GM18498 (cell line): ENCODE data around the gene SCP2D1.

Experiments used
- ATAC-seq: cut with Tn5 transposase; IDR thresholded peaks from one replicate; pipeline ENCODE4 v1.9.1; 2021; ENCODE audit warnings: mild to moderate bottlenecking, moderate library complexity; ENCODE audit not compliant: unreplicated experiment

The SCP2D1 gene

GRCh38 chr20:18811904-18812303 lies 1.7 kb upstream of the SCP2D1 start:
- no peak for ATAC-seq

GRCh38 chr20:18815194-18815942 lies 1.8 kb downstream of the SCP2D1 start:
- no peak for ATAC-seq

- no peak for ATAC-seq
Observed at GRCh38 chr20:18822832-18823231, 9.2 kb downstream of the SCP2D1 start.

- no peak for ATAC-seq
Observed at GRCh38 chr20:18831830-18832499, 18.4 kb downstream of the SCP2D1 start.

- ATAC-seq = no peak
Observed at GRCh38 chr20:18832546-18833200, 19.1 kb downstream of the SCP2D1 start.

GRCh38 chr20:18835466-18836256 lies 22.1 kb downstream of the SCP2D1 start:
- ATAC-seq = no peak

GRCh38 chr20:18837718-18838117 lies 24.1 kb downstream of the SCP2D1 start:
- ATAC-seq = no peak

- no peak for ATAC-seq
Observed at GRCh38 chr20:18839507-18840247, 26.1 kb downstream of the SCP2D1 start.

GRCh38 chr20:18840248-18840645 lies 26.7 kb downstream of the SCP2D1 start:
- no peak for ATAC-seq

- ATAC-seq = no peak
Observed at GRCh38 chr20:18845017-18845416, 31.4 kb downstream of the SCP2D1 start.

- no peak for ATAC-seq
Observed at GRCh38 chr20:18847226-18847755, 33.7 kb downstream of the SCP2D1 start.

GRCh38 chr20:18849131-18849530 lies 35.5 kb downstream of the SCP2D1 start:
- no peak for ATAC-seq

GRCh38 chr20:18851629-18852028 lies 38.0 kb downstream of the SCP2D1 start:
- ATAC-seq = no peak

- no peak for ATAC-seq
Observed at GRCh38 chr20:18852318-18852717, 38.7 kb downstream of the SCP2D1 start.

GRCh38 chr20:18853216-18853615 lies 39.6 kb downstream of the SCP2D1 start:
- ATAC-seq = no peak

GRCh38 chr20:18853946-18854646 lies 40.5 kb downstream of the SCP2D1 start:
- ATAC-seq = no peak

GRCh38 chr20:18855882-18856281 lies 42.3 kb downstream of the SCP2D1 start:
- no peak for ATAC-seq

- no peak for ATAC-seq
Observed at GRCh38 chr20:18856873-18857272, 43.3 kb downstream of the SCP2D1 start.

- no peak for ATAC-seq
Observed at GRCh38 chr20:18857640-18858039, 44.1 kb downstream of the SCP2D1 start.

- ATAC-seq = no peak
Observed at GRCh38 chr20:18858816-18859215, 45.2 kb downstream of the SCP2D1 start.
